Rectal smooth muscle tissue (tissue), 1 donor: ENCODE data around the gene OIT3.

Experiments
- H3K27ac ChIP-seq: one replicate; pipeline ENCODE4 v1.7.0; 2013; ENCODE audit warnings: low read depth, low read length, inconsistent platforms
- H3K27me3 ChIP-seq: one replicate; pipeline ENCODE4 v1.7.0; 2013; ENCODE audit warnings: low read length; ENCODE audit not compliant: control insufficient read depth, insufficient read depth
- H3K36me3 ChIP-seq: one replicate; pipeline ENCODE4 v1.7.0; 2013; ENCODE audit warnings: low read length; ENCODE audit not compliant: control insufficient read depth, insufficient read depth
- H3K4me1 ChIP-seq: one replicate; pipeline ENCODE4 v1.7.0; 2013; ENCODE audit warnings: low read length; ENCODE audit not compliant: control insufficient read depth, insufficient read depth
- H3K4me3 ChIP-seq: one replicate; pipeline ENCODE4 v1.7.0; 2013; ENCODE audit warnings: low read length
- H3K9ac ChIP-seq: one replicate; pipeline ENCODE4 v1.7.0; 2013; ENCODE audit warnings: low read length

The OIT3 gene

GRCh38 chr10:72976886-72977285 is 83.3 kb downstream of the OIT3 start:
- Histone ChIP-seq H3K4me1 (no peaks in the 10 kb centered on the region), H3K27ac (no peak overlapping the region), H3K4me3 (no peak overlapping the region), H3K36me3 (no peaks in the 10 kb centered on the region), H3K27me3 (no peaks in the 10 kb centered on the region), H3K9ac (no peak overlapping the region)

DNA sequence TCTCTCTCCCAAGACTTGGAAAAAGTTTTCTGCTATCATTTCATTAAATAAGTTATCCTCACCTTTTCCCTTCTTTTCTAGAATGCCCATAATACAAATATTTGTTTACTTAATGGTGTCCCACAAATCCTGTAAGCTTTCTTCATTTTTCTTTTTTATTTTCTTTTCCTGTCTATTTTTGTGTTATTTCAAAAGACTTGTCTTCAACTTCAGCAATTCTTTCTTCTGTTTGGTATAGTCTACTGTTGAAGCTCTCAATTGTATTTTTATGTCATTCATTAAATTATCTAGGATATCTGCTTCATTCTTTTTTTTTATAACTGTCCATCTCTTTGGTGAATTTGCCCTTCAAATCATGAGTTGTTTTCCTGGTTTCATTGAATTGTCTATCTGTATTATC is 86.2 kb downstream of the OIT3 start:
- Histone ChIP-seq H3K27me3 (no peaks in the 10 kb centered on the region), H3K4me1 (no peaks in the 10 kb centered on the region), H3K27ac (no peak overlapping the region), H3K9ac (no peak overlapping the region), H3K4me3 (no peak overlapping the region), H3K36me3 (no peaks in the 10 kb centered on the region)

- no peak overlapping the region for H3K9ac ChIP-seq
- H3K36me3 ChIP-seq = no peaks in the 10 kb centered on the region
- H3K27ac ChIP-seq = no peak overlapping the region
- H3K27me3 ChIP-seq = no peaks in the 10 kb centered on the region
- H3K4me1 ChIP-seq = no peaks in the 10 kb centered on the region
- no peak overlapping the region for H3K4me3 ChIP-seq
Observed at GRCh38 chr10:72980348-72980747, 86.8 kb downstream of the OIT3 start.

DNA sequence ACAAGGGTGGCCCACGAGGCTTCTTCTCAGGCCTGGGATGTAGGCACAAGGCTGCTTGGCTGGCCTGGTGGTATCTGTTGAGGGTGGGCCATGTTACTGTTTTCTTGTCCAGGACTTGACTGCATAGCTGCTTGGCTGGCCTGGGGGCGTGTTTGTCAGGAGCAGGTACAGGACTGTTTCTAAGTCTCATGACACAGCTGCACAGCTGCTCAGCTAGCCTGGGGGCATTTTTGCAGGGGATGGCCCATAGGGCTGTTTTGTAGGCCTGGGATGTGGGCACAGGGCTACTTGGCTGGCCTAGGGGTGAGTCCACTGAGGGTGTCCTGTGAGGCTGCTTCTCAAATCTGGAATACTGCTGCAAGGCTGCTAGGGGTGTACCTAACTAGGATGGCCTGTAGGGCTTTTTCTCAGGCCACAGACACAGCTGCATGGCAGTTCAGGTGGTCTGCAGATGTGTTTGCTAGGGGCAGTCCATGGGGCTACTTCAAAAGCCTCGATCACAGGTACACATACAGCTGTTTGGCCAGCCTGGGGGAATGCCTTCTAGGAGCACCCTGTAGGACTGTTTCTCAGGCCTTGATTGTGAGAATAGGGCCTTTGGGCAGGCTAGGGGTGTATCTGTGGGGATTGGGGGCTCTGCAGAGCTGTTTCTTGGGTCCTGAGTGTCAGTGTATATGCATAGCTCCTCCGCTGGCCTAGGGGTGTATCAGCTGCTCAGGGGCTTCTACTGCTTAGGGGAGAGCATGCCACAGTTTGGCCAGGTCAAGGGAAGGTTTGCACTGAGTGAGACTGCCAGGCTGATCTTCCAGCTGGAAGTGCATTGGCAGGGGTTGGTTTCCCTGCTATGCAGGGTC is 87.7 kb downstream of the OIT3 start:
- H3K4me3 ChIP-seq = no peak overlapping the region
- no peaks in the 10 kb centered on the region for H3K36me3 ChIP-seq
- H3K27ac ChIP-seq = no peak overlapping the region
- no peaks in the 10 kb centered on the region for H3K27me3 ChIP-seq
- no peaks in the 10 kb centered on the region for H3K4me1 ChIP-seq
- no peak overlapping the region for H3K9ac ChIP-seq

- H3K27me3 ChIP-seq = no peaks in the 10 kb centered on the region
- no peaks in the 10 kb centered on the region for H3K36me3 ChIP-seq
- H3K4me3 ChIP-seq = no peak overlapping the region
- H3K27ac ChIP-seq = no peak overlapping the region
- no peak overlapping the region for H3K9ac ChIP-seq
- H3K4me1 ChIP-seq = no peaks in the 10 kb centered on the region
Observed at GRCh38 chr10:72981882-72982529, 88.5 kb downstream of the OIT3 start.
